Suprapubic skin (tissue), 3 donors: Measurements from ENCODE around the gene SPIN2B.

Source experiments
- CTCF ChIP-seq, 2 donors: fragments of 200-600 bp in 1 of 2; fragments of 450-650 bp in 1 of 2; sonication (generic) in 1 of 2; IDR thresholded peaks; one replicate each; pipeline ENCODE4 v1.5.1; 2016 to 2019; ENCODE audit warnings: antibody characterized with exemption in 2 of 2, mild to moderate bottlenecking in 1 of 2, moderate library complexity in 1 of 2
- POLR2A ChIP-seq, 2 donors: fragments of 450-650 bp; IDR thresholded peaks; one replicate each; pipeline ENCODE4 v1.6.1; 2017; ENCODE audit warnings: antibody characterized with exemption in 2 of 2, mild to moderate bottlenecking in 2 of 2, moderate library complexity in 2 of 2

- no peak for TF ChIP-seq CTCF (IDR thresholded peaks at IDR 0.05)
- no peak for TF ChIP-seq POLR2A (IDR thresholded peaks at IDR 0.05)
Measured at GRCh38 chrX:57155171-57155570, 33.8 kb upstream of the SPIN2B start.
